ENCODE measurements around the gene SCUBE1. TPM values are rescaled to one million over a fixed set of nuclear protein-coding genes. Genes with fewer than 3 reads are reported as not detected.

The SCUBE1 gene
- total and polyA plus RNA-seq, 2 experiments from 2014 or later, result 2.1 to 2.2 TPM

GRCh38 chr22:43296276-43296902 is 46.8 kb downstream of the SCUBE1 start:
- 66% methylated on average over 15 of the region's 16 CpGs for WGBS (ENCODE audit: low lambda C conversion rate, missing lambda C conversion rate)
- peak overlapping the region; percentile 34 for H3K27ac ChIP-seq
- DNase-seq (ENCODE audit: low spot score), result peak; percentile 40

GRCh38 chr22:43295660-43296059 is 47.5 kb downstream of the SCUBE1 start:
- Histone ChIP-seq H3K36me3 (replicated peaks; ENCODE audit: insufficient read depth, low read depth) (no peaks in the 10 kb centered on the region), H3K4me3 (no peak overlapping the region), H3K9me3 (ENCODE audit: low read depth) (no peaks in the 10 kb centered on the region), H3K4me1 (ENCODE audit: insufficient read depth) (peaks cover 67% of the 10 kb centered on the region), H3K27me3 (no peaks in the 10 kb centered on the region), H4K20me1 (ENCODE audit: insufficient read depth, poor library complexity, severe bottlenecking) (no peaks in the 10 kb centered on the region), H3K4me2 (no peak overlapping the region), H3K27ac (no peak overlapping the region), H2AFZ (no peak overlapping the region), H3K79me2 (no peaks in the 10 kb centered on the region), H3K9me2 (replicated peaks; ENCODE audit: insufficient read depth) (no peaks in the 10 kb centered on the region)
- WGBS (ENCODE audit: low lambda C conversion rate, missing lambda C conversion rate), result 80% methylated on average over 6 of the region's 6 CpGs
- TF ChIP-seq CTCF (IDR thresholded peaks at IDR 0.05; ENCODE audit: poor library complexity), result no peak
- TF ChIP-seq EZH2phosphoT487 (IDR thresholded peaks at IDR 0.05; ENCODE audit: low read depth, severe bottlenecking, unreplicated experiment), result no peak
- no peak for TF ChIP-seq EZH2 (IDR thresholded peaks at IDR 0.05; ENCODE audit: borderline replicate concordance)
- no peak for DNase-seq (ENCODE audit: low spot score)

More at GRCh38 chr22:43296276-43296902, 46.8 kb downstream of the SCUBE1 start:
- H3K9me3 ChIP-seq (ENCODE audit: low read depth), result no peaks in the 10 kb centered on the region
- no peaks in the 10 kb centered on the region for H3K36me3 ChIP-seq (replicated peaks; ENCODE audit: insufficient read depth, low read depth)
- H3K4me2 ChIP-seq, result no peak overlapping the region
- no peaks in the 10 kb centered on the region for H3K27me3 ChIP-seq
- peaks cover 65% of the 10 kb centered on the region for H3K4me1 ChIP-seq (ENCODE audit: insufficient read depth)
- no peak overlapping the region for H3K4me3 ChIP-seq
- TF ChIP-seq CTCF (IDR thresholded peaks at IDR 0.05; ENCODE audit: poor library complexity), result no peak
- TF ChIP-seq EZH2phosphoT487 (IDR thresholded peaks at IDR 0.05; ENCODE audit: low read depth, severe bottlenecking, unreplicated experiment), result no peak
- no peak for TF ChIP-seq EZH2 (IDR thresholded peaks at IDR 0.05; ENCODE audit: borderline replicate concordance)
- no peak overlapping the region for H2AFZ ChIP-seq
- no peaks in the 10 kb centered on the region for H3K9me2 ChIP-seq (replicated peaks; ENCODE audit: insufficient read depth)
- H3K79me2 ChIP-seq, result no peaks in the 10 kb centered on the region
- H4K20me1 ChIP-seq (ENCODE audit: insufficient read depth, poor library complexity, severe bottlenecking), result no peaks in the 10 kb centered on the region

GRCh38 chr22:43295173-43295572 is 48.0 kb downstream of the SCUBE1 start:
- Histone ChIP-seq H3K36me3 (replicated peaks; ENCODE audit: insufficient read depth, low read depth) (no peaks in the 10 kb centered on the region), H3K4me3 (no peak overlapping the region), H3K27ac (no peak overlapping the region), H3K9me2 (replicated peaks; ENCODE audit: insufficient read depth) (no peaks in the 10 kb centered on the region), H4K20me1 (ENCODE audit: insufficient read depth, poor library complexity, severe bottlenecking) (no peaks in the 10 kb centered on the region), H3K9me3 (ENCODE audit: low read depth) (no peaks in the 10 kb centered on the region), H2AFZ (no peak overlapping the region), H3K4me2 (no peak overlapping the region), H3K27me3 (no peaks in the 10 kb centered on the region), H3K4me1 (ENCODE audit: insufficient read depth) (peaks cover 72% of the 10 kb centered on the region), H3K79me2 (no peaks in the 10 kb centered on the region)
- TF ChIP-seq EZH2 (IDR thresholded peaks at IDR 0.05; ENCODE audit: borderline replicate concordance) (no peak), EZH2phosphoT487 (IDR thresholded peaks at IDR 0.05; ENCODE audit: low read depth, severe bottlenecking, unreplicated experiment) (no peak), CTCF (IDR thresholded peaks at IDR 0.05; ENCODE audit: poor library complexity) (no peak)
- DNase-seq (ENCODE audit: low spot score), result no peak
- WGBS (ENCODE audit: low lambda C conversion rate, missing lambda C conversion rate), result 98% methylated on average over 6 of the region's 6 CpGs
